Measurements from ENCODE around the gene DLEU7.

The DLEU7 gene

DNA sequence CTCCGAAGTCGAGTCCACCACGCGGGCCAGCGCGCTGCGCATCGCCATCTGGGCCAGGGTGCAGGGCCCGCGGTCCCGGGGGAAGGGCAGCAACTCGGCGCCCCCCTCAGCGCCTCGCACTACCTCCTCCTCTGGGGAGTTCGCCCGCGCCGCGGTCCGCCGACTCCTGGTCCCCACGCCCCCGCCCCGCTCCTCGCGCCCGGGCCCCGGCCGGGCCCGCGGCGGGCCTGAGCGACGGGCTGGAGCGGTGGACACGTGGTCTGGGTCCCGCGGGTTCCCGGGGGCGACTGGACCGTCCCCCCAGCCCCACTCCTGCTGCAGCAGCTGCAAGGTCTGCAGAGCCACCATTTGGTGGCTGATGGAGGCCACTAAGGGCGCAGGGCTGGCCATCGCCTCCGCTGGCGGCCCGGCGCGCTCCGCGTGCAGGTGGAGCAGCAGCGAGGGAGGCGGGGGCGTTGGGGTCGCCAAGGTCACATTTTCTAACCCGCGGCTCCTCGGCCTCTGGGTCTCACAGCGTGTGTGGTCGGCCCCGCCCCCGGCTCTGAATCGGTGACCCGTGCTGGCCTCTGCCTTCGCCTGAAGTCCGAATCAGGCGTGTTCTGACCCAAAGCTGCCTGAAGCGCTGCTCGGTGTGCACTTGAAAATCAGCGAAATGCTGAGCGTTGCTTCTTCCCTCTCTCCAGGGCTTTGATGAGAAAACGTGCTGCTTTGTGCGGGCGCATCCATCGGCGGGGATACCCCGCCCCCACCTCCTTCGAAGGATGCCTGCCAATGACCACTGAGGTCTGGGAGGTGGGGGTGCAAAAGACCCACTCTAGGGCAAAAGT is at the start of gene DLEU7:
Gene DLEU7 (minus strand): TSS at position 436 of the 827 bp plus-strand sequence. CDS start 46 bp downstream, at position 390.
- no peak for DNase-seq (ENCODE audit: low read depth in 2 of 2)

DNA sequence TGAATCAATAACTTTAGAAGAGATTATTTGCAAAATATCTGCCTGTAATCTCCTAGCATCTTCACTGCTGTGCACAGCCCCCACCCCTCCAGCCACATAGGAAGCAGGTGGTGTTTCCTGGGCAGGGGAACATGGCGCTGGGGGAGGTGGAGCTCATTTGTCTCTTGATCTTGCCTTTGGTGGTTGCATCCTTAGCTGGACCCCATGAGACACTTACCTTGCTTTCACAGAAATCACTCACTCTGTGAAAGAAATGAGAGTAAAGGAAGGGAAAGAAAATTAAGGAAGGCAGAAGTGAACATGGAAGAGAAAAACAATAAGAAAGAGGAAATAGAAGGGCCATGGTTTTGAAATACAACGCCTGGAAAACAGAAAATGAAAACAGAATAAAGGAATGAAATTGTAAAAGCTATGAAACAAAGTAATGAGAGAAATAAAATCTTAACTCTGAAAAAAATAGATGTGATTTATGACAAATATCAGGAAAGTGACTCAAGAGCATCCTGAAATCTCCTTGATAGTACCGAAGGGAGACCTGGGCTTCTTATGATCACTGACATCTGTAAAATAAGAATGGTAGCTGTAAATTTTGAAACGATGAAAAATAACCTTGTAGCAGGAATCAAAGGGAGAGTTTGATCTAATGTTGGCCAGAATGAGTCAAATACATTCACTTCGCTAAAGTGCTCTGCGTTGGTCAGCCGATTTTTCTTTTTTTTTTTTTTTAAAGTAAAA is 48.9 kb upstream of the DLEU7 start:
- no peak for DNase-seq (ENCODE audit: low read depth in 2 of 2)

DNA sequence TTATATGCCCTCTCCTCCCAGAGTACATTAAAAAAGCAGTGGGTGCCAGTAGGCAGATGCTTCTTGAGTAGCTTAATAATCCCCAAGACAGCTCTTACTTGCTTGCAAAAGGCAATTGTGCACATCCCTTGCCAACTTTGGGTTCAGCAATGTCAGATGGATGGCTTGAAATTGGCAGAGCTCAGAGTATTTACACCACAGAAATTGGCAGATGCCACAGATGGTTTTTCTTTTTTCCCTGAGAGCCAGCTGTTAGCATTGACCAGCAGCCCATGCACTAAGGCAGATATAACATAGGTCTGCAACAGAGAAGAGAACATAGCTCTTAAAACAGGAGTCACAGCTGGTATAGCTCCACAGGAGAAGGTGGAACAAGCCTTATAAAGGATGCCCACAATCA is 47.7 kb upstream of the DLEU7 start:
- no peak for DNase-seq (ENCODE audit: low read depth in 2 of 2)

DNA sequence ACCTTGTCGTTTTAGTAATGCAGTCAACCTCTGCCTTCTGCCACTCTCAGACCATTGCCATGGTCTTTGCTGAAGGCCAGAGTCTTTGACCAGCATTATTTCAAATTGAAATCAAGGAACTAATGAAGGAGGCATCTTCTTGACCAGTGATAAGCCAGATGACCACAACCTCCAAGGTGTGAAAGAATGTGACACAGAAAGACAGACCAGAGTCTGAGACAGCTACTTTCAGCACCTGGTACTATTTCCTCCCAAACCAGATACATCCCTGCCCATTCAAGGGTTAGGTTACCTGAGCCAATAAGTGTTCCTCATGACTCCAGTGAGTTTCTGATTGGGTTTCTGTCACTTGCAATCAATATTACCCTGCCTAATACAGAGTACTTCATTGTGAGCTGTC is 45.8 kb upstream of the DLEU7 start:
- no peak for DNase-seq (ENCODE audit: low read depth in 2 of 2)

DNA sequence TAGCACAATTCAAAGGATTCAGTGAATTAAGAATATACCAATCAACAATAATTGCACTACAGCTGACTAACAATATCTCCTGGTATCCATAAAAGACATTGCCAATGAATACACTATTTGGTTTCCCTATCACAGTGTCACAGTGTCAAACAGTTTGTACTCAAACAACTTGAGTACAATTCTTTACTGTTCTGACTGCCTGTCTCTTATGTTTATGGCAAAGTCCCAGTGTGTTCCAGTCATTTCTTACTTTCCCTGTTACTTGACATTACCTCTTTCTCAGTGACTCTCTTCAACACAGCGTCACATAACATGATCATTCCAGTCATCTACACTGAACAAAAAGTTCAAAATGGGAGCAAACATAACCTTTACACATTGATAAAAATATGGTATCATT is 44.9 kb upstream of the DLEU7 start:
- DNase-seq (ENCODE audit: low read depth in 2 of 2), result no peak

DNA sequence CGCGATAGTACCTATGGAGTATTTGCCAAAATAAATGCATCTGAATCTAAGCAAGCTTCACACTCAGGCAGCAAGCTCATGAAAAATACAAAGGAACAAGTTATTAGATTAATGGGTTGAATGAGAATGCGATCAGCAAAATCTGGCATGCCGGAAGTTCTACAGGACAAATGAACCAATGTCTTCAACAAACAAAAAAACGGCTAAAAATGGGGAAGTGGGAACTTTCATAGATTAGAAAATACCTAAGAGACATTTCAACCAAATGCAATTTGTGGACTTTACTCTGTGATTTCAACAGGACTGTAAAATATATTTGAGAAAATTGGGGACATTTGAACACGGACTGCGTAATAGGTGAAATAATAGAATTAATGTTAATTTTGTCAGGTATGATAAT is 43.7 kb upstream of the DLEU7 start:
- DNase-seq (ENCODE audit: low read depth in 2 of 2), result no peak

DNA sequence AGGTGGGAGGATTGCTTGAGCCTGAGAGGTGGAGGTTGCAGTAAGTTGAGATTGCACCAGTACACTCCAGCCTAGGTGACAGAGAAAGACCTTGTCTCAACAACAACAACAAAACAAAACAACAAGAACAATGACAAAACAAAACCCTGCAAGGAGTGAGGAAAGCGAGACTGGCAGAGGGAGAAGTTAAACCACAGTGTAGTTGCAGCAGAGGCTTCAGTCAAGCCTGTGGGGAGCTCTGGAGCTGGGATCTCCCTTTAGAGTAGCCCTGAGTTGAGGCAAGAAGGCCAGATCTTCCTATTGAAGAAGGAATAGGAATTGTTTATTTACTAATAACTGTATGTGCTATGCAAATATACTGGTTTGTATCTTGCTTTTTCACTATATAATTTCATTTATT is 40.8 kb upstream of the DLEU7 start:
- DNase-seq (ENCODE audit: low read depth in 2 of 2), result no peak

DNA sequence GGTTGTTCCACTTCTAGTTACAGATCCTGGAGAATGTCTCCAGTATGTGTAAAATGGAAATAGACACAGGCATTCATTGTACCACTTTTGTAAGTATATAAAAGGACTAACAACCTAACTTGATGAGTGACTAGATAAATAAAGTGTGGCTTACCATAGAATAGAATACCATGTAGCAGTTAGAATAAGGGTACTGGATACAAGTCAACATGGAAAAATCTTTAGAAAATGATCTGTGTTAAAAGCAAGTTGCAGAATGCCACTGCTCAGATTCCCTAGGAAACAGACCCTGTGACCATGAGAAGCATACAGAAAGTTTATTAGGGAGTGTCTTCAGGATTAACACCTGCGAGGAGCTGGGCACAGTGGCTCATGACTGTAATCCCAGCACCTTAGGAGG is 40.2 kb upstream of the DLEU7 start:
- no peak for DNase-seq (ENCODE audit: low read depth in 2 of 2)

DNA sequence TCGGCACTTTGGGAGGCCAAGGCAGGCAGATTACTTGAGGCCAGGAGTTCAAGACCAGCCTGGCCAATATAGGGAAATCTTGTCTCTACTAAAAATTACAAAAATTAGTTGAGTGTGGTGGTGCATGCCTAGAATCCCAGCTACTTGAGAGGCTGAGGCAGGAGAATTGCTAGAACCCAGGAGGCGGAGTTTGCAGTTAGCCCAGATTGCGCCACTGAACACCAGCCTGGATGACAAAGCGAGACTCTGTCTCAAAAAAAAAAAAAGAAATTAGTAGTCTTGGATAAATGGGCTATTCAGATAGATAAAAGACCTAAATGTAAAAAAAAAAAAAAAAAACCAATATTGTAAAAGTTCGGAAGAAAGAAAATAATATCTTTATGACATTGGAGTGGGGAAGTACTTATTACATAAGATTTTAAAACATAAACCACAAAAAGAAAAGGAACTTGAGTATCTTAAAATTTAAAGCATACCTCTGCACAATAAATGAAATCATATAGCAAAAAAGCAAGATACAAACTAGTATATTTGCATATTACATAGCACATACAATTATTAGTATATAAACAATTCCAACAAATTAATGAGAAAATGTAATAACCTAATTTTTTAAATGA is 39.4 kb upstream of the DLEU7 start:
- no peak for DNase-seq (ENCODE audit: low read depth in 2 of 2)

DNA sequence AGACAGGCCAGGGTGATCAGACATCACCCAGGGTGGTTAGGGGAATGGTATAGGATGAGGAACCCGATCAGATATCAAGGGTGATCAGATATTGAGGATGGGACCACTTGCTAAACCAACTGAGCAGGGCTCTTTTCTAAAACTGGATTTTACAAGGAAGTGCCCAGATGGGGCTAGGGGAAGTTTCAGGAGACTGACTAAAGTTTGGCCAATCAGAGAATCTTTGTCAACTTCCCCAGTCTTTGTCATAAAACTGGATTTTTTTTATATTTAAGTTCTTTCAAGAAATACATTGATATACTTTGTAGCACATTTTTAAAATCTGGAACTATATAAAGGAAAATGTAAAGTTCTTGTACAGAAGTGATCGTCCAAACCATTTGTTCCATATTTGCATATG is 30.5 kb upstream of the DLEU7 start:
- DNase-seq (ENCODE audit: low read depth in 2 of 2), result no peak

DNA sequence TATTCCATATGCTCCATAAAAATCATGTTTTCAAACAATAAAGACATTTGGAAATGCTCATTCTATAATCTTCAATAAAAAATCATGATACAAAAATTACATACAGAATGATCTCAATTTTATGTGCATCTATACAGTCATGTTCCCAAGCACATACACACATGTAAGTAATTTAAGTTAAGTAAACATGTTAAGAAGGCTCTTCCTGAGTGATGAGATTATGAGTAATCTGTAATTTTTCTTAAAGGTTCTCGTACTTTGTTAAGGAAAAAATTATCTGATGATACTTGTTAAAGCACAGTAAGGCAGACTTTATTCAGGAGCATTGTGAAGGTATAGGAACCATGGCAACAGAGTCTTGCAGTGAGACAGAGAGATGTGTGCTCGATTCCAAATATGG is 30.0 kb upstream of the DLEU7 start:
- DNase-seq (ENCODE audit: low read depth in 2 of 2), result no peak

DNA sequence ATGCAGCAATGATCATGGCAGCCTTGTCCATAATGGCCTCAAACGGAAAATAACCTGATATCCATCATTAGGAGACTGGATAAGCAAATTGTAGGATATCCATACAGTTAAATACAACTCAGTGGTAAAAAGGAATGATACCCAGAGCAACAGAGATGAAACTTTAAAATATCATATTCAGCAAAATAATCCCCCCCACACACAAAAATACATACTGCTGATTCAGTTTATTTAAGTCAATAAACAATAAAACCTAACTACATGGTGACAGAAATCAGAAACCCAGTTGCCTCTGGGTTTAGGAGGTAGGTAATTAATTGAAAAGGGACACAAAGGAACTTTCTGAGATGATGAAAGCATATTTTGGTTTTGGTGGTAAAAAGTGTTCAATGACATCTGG is 27.9 kb upstream of the DLEU7 start:
- DNase-seq (ENCODE audit: low read depth in 2 of 2), result no peak

DNA sequence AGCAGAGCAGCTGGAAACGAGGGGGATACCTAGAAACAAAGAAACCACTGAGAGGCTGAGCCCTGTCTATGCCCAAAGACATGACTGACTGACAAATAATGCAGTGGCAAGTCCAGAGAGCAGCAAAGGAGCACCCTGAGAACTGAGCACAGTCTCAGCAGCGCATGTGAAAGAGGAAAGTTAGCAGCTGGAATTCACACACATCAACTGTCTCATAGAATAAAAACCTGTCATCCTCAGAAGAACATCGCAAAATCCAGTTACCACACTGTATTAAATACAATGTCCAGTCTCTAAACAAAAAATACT is 24.1 kb upstream of the DLEU7 start:
- no peak for DNase-seq (ENCODE audit: low read depth in 2 of 2)

DNA sequence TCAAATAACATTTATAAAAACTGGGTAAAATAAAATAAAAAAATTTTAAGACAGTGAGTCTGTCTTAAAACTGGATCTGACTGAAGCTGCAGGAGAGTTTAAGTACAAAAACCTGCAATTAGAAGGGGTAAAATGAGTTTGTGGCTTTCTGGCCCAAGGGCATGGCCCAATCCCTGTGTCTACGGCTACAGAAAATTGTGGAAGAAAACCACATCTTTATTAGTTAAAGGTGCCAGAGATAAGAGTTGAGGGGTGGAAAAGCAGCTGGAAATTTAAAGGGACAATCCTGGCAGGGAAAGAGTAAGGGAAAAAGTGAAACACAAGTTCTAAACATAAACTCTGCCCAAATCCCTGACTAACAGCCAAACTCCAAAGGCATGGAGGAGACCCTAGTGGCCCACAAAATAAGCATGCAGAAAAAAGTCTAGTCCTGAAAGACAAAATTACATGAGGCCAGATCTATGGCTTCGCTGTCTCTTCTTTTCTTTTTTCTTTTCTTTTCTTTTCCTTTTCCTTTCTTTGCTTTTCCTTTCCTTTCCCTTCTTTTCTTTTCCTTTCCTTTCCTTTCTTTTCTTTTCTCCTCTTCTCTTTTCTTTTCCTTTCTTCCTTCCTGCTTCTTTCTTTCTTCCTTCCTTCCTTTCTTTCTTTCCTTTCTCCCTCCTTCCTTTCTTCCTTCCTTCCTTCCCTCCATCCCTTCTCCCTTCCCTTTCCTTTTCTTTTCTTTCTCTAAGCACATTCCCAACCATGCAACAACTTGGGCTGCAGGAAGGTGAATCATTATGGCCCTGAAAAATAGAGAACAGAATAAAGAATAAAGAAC is 23.5 kb upstream of the DLEU7 start:
- DNase-seq (ENCODE audit: low read depth in 2 of 2), result no peak

DNA sequence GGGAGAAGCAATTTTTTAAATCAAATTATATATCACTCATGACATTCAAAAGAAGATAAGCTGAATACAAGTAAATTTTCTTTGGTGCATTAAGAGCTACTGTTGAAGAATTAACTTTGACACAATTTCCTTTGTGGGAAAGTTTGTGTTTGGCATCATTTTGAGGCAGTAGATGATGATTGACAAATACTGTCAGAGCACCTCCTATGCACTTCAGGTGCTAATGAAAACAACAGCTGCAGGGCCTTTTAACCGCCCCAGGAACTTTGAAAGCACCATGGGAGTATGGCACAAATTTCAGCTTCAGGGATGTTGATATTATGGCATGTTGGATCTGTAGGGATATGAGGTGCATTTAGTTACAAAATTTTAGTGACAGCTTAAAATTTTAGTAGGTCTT is 21.0 kb upstream of the DLEU7 start:
- no peak for DNase-seq (ENCODE audit: low read depth in 2 of 2)

DNA sequence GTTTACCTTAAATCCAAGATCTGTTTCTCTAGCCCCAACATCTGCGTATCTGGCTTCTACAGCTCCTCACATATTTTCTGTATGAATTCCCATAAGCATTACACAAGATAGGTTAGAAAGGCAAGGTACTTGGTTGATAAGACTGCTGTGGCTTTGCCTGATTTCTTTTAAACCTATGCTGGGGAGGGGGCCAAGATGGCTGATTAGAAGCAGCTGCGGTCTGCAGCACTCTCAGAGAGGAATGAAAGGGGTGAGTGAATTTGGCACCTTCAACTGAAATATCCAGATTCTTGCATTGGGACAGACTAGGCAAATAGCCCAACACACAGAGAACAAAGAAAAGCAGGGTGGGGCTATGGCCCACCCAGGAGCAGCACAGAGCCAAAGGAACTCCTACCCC is 12.2 kb upstream of the DLEU7 start:
- peak in 1 of 2 experiments; percentile 7 for DNase-seq (ENCODE audit: low read depth in 2 of 2)

DNA sequence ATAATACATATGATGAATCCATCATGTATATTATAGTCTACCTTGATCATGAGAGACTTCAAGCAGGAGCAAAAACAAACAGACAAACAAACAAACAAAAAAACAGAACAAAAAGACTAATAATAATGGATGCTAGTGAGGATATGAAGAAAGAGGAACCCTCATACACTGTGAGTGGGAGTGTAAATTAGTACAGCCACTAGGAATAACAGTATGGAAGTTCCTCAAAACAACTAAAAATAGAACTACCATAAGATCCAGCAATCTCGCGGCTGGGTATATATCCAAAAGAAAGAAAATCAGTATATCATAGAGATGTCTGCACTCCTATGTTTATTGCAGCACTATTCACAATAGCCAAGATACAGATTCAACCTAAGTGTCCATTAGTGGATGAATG is 7.0 kb upstream of the DLEU7 start:
- no peak for DNase-seq (ENCODE audit: low read depth in 2 of 2)

DNA sequence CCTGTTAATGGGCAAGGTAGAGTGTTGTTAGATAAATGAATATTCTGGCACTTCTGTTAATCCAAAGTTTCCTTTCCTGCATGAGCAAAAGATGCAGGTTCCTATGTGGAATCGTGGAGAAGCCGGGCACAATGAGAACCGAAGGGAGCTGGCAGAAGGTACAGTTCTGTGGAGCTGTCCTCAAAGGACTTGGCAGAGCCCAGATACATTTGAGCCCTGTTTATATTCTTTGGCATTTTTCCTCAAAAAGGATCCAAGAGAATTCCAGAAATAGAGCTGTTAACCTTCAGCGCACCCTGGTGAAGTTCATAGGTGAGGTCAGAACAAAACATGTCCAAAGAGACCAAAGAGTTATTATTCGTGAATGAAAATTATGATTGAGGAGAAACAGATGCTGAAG is 4.0 kb upstream of the DLEU7 start:
- DNase-seq (ENCODE audit: low read depth in 2 of 2), result no peak

DNA sequence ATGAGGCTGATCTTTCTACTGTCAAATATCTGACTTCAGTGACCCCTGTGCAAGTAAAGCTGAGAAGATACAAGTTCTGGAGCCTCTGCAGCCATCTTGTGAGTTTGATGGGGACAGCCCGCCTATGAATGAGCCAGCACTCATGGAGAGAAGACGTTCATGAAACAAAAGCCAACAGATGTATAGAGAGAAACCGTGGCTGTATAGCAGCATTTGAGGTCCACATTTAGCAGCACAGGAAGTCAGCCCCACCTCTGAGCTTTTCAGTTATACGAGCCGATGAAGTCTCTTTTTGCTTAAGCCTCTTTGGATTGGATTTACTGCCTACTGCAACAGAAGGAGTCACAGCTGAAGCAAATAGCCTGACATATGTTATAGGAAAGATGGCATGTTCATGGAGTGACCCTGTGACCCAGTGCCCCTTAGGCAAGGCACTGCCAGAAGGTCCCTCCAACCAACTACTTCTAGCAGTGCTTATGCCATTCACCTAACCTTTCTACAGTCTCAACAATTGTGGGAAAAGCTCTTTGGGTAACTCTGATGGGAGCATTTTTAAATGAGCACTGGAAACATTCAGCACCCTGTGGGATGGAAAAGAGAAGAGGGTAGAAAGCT is 3.5 kb upstream of the DLEU7 start:
- no peak for DNase-seq (ENCODE audit: low read depth in 2 of 2)

DNA sequence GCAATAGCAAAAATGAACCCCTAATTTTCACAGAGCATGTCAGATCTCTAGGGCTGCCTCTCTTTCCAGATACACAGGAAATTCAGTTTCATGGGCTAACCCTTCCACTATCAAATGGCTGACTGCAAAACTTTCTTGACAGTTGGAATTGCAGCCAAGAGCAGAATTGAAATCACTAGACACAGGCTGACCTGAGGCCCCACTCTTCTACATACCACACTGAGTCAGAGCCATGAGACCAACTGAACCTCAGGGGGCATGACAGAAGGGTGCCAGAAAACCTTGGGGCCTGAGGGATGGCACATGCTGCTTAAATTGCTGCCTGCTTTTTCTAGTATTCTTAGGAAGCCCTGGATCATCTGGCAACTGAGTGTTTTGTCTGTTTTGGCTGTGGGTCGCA is 1.7 kb upstream of the DLEU7 start:
- no peak for DNase-seq (ENCODE audit: low read depth in 2 of 2)

DNA sequence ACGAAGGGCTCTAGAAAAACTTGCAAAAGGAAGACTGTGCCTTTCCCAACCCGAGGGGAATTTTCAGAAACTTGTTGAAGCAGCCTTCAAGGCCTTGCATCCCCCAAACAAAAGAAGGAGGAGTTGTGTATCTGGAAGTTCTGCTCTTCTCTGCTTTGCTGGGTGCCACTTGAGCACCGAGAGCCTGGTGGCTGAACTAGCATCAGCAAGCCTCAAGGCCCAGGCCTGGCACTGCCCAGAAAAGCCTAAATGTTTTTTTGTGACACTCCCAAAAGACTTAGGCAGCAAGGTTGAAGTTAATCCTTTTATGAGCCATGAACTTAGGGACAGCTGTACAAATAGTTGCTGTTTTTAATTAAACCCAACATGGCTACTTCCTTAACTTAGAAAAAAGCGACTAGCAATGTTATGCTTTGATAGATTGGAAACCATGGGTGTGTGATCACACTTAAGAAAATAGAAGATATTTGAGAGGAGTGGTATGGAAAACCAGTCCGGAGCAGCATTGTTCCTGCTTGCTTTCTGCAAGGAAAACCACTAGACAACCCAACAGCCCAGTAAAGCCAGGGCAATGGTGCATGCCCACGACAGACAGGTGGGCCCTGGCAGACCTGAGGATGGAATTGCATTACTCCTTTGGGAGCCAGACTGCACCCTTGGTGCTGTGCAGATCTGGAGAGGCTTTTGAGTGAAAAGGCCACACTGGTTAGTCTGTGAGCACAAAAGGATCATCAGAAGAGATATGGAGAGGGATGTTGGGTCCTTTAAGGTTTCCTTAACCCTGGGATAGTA is 788 bp upstream of the DLEU7 start:
- no peak for DNase-seq (ENCODE audit: low read depth in 2 of 2)

All from fibroblast of skin of left biceps (primary cell).